ENCODE data around the gene IL1RAPL1. TPM values are rescaled to one million over a fixed set of nuclear protein-coding genes. Genes with fewer than 3 reads are reported as not detected.

IL1RAPL1 gene
- total RNA-seq, 2 experiments from 2014 or later = not detected

GRCh38 chrX:29962061-29962460, 1374.8 kb downstream of the IL1RAPL1 start:
- H3K27me3 Mint-ChIP-seq = no peaks in the 10 kb centered on the region
- ChIA-PET POLR2A (no interaction called here), CTCF (no interaction called here)
- no peaks in the 10 kb centered on the region for H3K9me3 Mint-ChIP-seq
- no peak for DNase-seq
- no peaks in the 10 kb centered on the region for H3K4me1 Mint-ChIP-seq (ENCODE audit: low read depth)
- Histone ChIP-seq H3K27ac (ENCODE audit: low read depth in 1 of 2, low read length in 2 of 2) (no peak overlapping the region), H3K27me3 (ENCODE audit: control insufficient read depth in 1 of 2, insufficient read depth in 2 of 2, low read length in 2 of 2) (no peaks in the 10 kb centered on the region), H3K36me3 (ENCODE audit: insufficient read depth, low read length) (no peaks in the 10 kb centered on the region), H3K4me3 (ENCODE audit: low read length) (no peak overlapping the region), H3K4me1 (ENCODE audit: insufficient read depth, low read length) (no peaks in the 10 kb centered on the region), H3K9me3 (ENCODE audit: control insufficient read depth in 1 of 2, insufficient read depth in 1 of 2, low read length in 2 of 2) (no peaks in the 10 kb centered on the region)
- H3K27ac Mint-ChIP-seq = no peak overlapping the region
- no peak for TF ChIP-seq CTCF (IDR thresholded peaks at IDR 0.05)
- H3K36me3 Mint-ChIP-seq (ENCODE audit: low read depth) = no peaks in the 10 kb centered on the region
- no peak overlapping the region for H3K4me3 Mint-ChIP-seq
- intact Hi-C loops (cut with DNase I, micrococcal nuclease) = no loop called here
- ATAC-seq (ENCODE audit: poor library complexity) = no peak

GRCh38 chrX:29965634-29966033, 1378.4 kb downstream of the IL1RAPL1 start:
- intact Hi-C loops (cut with DNase I, micrococcal nuclease) = no loop called here
- Mint-ChIP-seq H3K27ac (no peak overlapping the region), H3K9me3 (peaks cover 3% of the 10 kb centered on the region), H3K36me3 (ENCODE audit: low read depth) (no peaks in the 10 kb centered on the region), H3K4me3 (no peak overlapping the region), H3K4me1 (ENCODE audit: low read depth) (no peaks in the 10 kb centered on the region), H3K27me3 (no peaks in the 10 kb centered on the region)
- ATAC-seq (ENCODE audit: poor library complexity) (no peak), DNase-seq (no peak)
- Histone ChIP-seq H3K36me3 (ENCODE audit: insufficient read depth, low read length) (no peaks in the 10 kb centered on the region), H3K27me3 (ENCODE audit: control insufficient read depth in 1 of 2, insufficient read depth in 2 of 2, low read length in 2 of 2) (no peaks in the 10 kb centered on the region), H3K27ac (ENCODE audit: low read depth in 1 of 2, low read length in 2 of 2) (no peak overlapping the region), H3K9me3 (ENCODE audit: control insufficient read depth in 1 of 2, insufficient read depth in 1 of 2, low read length in 2 of 2) (no peaks in the 10 kb centered on the region), H3K4me3 (ENCODE audit: low read length) (no peak overlapping the region), H3K4me1 (ENCODE audit: insufficient read depth, low read length) (no peaks in the 10 kb centered on the region)
- ChIA-PET POLR2A (no interaction called here), CTCF (no interaction called here)
- TF ChIP-seq CTCF (IDR thresholded peaks at IDR 0.05) = no peak

GRCh38 chrX:29992083-29992482, 1404.8 kb downstream of the IL1RAPL1 start:
- no peaks in the 10 kb centered on the region for H3K36me3 ChIP-seq (ENCODE audit: insufficient read depth, low read length)
- Mint-ChIP-seq H3K27me3 (no peaks in the 10 kb centered on the region), H3K27ac (no peak overlapping the region), H3K36me3 (ENCODE audit: low read depth) (no peaks in the 10 kb centered on the region), H3K9me3 (peaks cover 4% of the 10 kb centered on the region), H3K4me1 (ENCODE audit: low read depth) (no peaks in the 10 kb centered on the region), H3K4me3 (no peak overlapping the region)
- no peaks in the 10 kb centered on the region for H3K27me3 ChIP-seq (ENCODE audit: control insufficient read depth in 1 of 2, insufficient read depth in 2 of 2, low read length in 2 of 2)
- H3K4me3 ChIP-seq (ENCODE audit: low read length) = no peak overlapping the region
- POLR2A ChIA-PET = no interaction called here
- CTCF ChIA-PET = no interaction called here
- no peak for DNase-seq
- H3K27ac ChIP-seq (ENCODE audit: low read depth in 1 of 2, low read length in 2 of 2) = no peak overlapping the region
- intact Hi-C loops (cut with DNase I, micrococcal nuclease) = no loop called here
- TF ChIP-seq CTCF (IDR thresholded peaks at IDR 0.05) = no peak
- H3K4me1 ChIP-seq (ENCODE audit: insufficient read depth, low read length) = no peaks in the 10 kb centered on the region
- ATAC-seq (ENCODE audit: poor library complexity) = no peak
- peaks cover 0 to 7% of the 10 kb centered on the region in 2 experiments for H3K9me3 ChIP-seq (ENCODE audit: control insufficient read depth in 1 of 2, insufficient read depth in 1 of 2, low read length in 2 of 2)

Data from CD4-positive, alpha-beta T cell (primary cell).